BLaER1 (cell line): ENCODE data around the gene GPC6.

ENCODE experiments used
- H3K27ac ChIP-seq: shearing (Covaris generic); formaldehyde crosslinking; 2 replicates; pipeline ENCODE4 v1.8.1; 2022
- H3K27me3 ChIP-seq: shearing (Covaris generic); formaldehyde crosslinking; 2 replicates; pipeline ENCODE4 v1.8.1; 2022
- H3K36me3 ChIP-seq: shearing (Covaris generic); formaldehyde crosslinking; 2 replicates; pipeline ENCODE4 v1.8.1; 2022
- H3K4me1 ChIP-seq: shearing (Covaris generic); formaldehyde crosslinking; 2 replicates; pipeline ENCODE4 v1.8.1; 2022
- H3K4me2 ChIP-seq: shearing (Covaris generic); formaldehyde crosslinking; 2 replicates; pipeline ENCODE4 v1.8.1; 2022
- H3K4me3 ChIP-seq: shearing (Covaris generic); formaldehyde crosslinking; 2 replicates; pipeline ENCODE4 v1.8.1; 2022
- H3K9ac ChIP-seq: shearing (Covaris generic); formaldehyde crosslinking; 2 replicates; pipeline ENCODE4 v1.8.1; 2022
- H3K9me3 ChIP-seq: shearing (Covaris generic); formaldehyde crosslinking; 2 replicates; pipeline ENCODE4 v1.8.1; 2022
- H4K20me1 ChIP-seq: shearing (Covaris generic); formaldehyde crosslinking; 2 replicates; pipeline ENCODE4 v1.8.1; 2022
- Cebpa-rat ChIP-seq: shearing (Covaris generic); IDR thresholded peaks from 2 replicates; pipeline ENCODE4 v1.8.1; 2022

GPC6 gene

DNA sequence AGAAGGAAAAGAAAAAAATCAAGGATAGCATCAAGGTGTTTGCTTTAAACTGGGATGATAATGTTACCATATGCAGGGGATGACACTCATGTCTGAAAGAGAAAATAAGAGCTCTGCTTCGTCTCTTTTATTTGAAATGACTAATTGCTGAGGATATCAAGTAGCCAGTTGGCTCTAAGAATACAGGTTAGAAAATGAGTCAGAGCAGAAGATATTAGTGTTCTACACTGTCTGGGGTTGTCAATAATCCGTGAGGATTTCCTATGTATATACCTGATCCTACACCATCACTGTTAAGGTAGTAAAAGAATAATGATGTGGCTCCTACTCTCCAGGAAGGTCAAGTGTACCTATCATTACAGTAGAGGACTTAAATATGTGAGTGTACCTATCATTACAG is 562.5 kb downstream of the GPC6 start:
- no peaks in the 10 kb centered on the region for H3K9me3 ChIP-seq
- no peaks in the 10 kb centered on the region for H3K27me3 ChIP-seq
- no peak for TF ChIP-seq Cebpa-rat
- no peak overlapping the region for H3K27ac ChIP-seq
- H3K36me3 ChIP-seq, result no peaks in the 10 kb centered on the region
- H3K4me1 ChIP-seq, result no peaks in the 10 kb centered on the region
- H3K9ac ChIP-seq, result no peak overlapping the region
- no peak overlapping the region for H3K4me2 ChIP-seq
- H4K20me1 ChIP-seq, result no peaks in the 10 kb centered on the region
- no peak overlapping the region for H3K4me3 ChIP-seq

DNA sequence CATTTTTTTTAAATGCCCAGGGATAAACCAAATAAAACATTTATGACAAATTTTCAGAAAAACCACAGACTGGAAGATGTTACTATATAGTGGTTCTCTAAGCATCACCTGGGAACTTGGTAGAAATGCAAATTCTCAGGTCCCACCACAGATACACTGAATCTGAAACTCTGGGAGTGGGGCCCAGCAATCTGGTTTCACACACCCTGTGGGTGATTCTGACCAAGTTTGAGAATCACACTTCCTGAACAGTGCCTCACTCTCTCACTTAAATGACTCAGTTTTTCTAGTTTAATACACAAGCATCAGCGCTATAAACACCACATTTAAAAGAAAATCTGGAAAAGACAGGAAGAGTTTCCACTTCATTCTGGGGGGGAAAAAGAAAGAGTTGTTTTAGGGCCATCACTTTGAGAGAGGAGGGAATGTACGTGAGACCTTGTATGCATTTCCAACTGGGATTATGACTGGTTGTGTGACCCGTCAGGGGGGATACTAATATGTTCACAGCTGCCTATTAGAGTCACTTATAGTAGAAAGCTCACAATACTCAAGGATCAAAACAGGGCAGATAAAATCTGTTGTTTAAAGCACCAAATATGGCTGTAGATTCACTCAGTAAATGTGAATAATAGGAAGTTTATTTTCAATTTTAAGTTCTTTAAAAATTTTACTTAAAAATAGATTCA is 567.7 kb downstream of the GPC6 start:
- Histone ChIP-seq H3K36me3 (no peaks in the 10 kb centered on the region), H3K4me1 (no peaks in the 10 kb centered on the region), H3K27me3 (no peaks in the 10 kb centered on the region), H3K4me3 (no peak overlapping the region), H4K20me1 (no peaks in the 10 kb centered on the region), H3K27ac (no peak overlapping the region), H3K9ac (no peak overlapping the region), H3K4me2 (no peak overlapping the region), H3K9me3 (no peaks in the 10 kb centered on the region)
- no peak for TF ChIP-seq Cebpa-rat

DNA sequence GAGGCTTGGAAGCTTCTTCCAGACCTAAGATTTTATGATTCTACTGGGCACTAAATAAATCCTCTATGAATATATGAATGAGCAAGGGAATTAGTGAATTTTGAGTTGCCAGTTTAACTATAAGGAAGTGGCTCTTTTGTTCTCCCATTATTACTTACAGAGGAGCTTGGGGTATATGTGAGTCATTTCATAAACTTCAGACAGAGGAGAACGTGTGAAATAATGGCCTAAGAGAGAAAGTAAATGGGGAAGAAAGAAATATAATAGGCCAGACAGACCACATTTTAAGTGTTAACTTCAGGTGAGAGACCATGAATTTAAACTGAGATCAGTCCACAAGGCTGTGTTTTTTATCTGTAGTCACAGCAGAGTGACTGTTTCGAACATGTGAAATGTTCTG is 570.9 kb downstream of the GPC6 start:
- Histone ChIP-seq H3K4me3 (no peak overlapping the region), H3K27ac (no peak overlapping the region), H3K4me2 (no peak overlapping the region), H3K4me1 (no peaks in the 10 kb centered on the region), H3K9ac (no peak overlapping the region), H3K9me3 (no peaks in the 10 kb centered on the region), H4K20me1 (no peaks in the 10 kb centered on the region), H3K27me3 (no peaks in the 10 kb centered on the region), H3K36me3 (no peaks in the 10 kb centered on the region)
- no peak for TF ChIP-seq Cebpa-rat

DNA sequence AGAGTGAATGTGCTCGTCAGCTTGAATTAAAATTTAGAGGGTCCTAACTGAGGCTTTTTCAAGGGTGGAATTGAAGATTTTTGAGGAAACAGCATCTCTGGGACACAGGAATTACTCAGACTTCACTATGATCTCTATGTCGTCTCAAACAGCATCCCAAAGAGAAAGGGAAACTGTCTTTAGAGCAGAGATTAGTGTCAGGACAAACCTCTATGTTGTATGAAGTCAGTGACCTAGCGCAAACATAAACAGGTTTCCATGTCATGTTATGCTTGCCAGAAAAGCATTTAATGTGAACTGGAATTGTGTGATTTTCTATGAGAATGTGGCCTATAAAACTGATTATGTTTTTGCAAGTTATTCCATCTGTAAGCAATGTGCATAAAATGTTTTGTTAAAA is 573.7 kb downstream of the GPC6 start:
- no peak for TF ChIP-seq Cebpa-rat
- no peak overlapping the region for H3K4me3 ChIP-seq
- no peak overlapping the region for H3K9ac ChIP-seq
- no peaks in the 10 kb centered on the region for H3K27me3 ChIP-seq
- no peaks in the 10 kb centered on the region for H3K36me3 ChIP-seq
- no peak overlapping the region for H3K4me2 ChIP-seq
- H3K9me3 ChIP-seq, result no peaks in the 10 kb centered on the region
- H3K27ac ChIP-seq, result no peak overlapping the region
- no peaks in the 10 kb centered on the region for H3K4me1 ChIP-seq
- H4K20me1 ChIP-seq, result no peaks in the 10 kb centered on the region

DNA sequence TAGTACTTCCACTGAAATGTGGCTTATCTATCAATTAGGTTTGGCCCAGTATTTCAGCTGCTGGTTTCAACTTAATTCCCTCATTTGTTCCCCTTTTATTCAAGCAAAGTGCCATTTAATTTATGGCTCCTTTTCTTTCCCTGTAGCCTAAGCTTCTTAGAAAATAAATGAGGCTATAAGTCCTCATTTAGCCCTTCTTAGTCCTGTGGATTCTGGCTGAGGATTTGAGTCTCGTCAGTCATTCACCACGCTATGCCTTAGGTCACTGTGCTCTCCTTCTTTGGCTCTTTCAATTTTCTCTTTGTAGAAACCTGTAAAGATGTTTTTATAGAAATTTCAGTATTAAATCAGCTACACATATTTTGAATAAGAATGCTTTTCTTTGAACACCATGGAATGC is 579.1 kb downstream of the GPC6 start:
- no peak overlapping the region for H3K27ac ChIP-seq
- no peaks in the 10 kb centered on the region for H4K20me1 ChIP-seq
- no peak overlapping the region for H3K4me3 ChIP-seq
- H3K27me3 ChIP-seq, result no peaks in the 10 kb centered on the region
- H3K9me3 ChIP-seq, result no peaks in the 10 kb centered on the region
- H3K4me1 ChIP-seq, result no peaks in the 10 kb centered on the region
- H3K9ac ChIP-seq, result no peak overlapping the region
- TF ChIP-seq Cebpa-rat, result no peak
- no peak overlapping the region for H3K4me2 ChIP-seq
- H3K36me3 ChIP-seq, result no peaks in the 10 kb centered on the region

DNA sequence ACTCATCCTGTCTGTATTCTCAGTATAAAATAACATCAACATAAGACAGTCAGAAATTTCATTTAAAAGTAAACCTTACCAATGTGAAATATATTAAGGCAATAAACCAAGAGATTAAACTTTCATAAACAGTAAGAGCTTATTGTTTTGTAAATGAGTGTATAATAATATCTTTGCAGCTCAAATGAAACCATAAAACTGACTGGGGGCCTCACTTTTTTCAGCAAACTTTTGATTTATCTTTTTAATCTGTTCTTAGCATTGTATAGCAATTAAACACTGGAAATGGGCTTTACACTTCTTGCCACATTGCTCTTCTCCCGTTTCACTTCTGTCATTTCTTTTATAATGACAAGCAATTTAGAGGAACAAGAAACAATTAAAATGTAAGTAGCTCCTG is 580.3 kb downstream of the GPC6 start:
- Histone ChIP-seq H3K27me3 (no peaks in the 10 kb centered on the region), H4K20me1 (no peaks in the 10 kb centered on the region), H3K4me1 (no peaks in the 10 kb centered on the region), H3K4me2 (no peak overlapping the region), H3K4me3 (no peak overlapping the region), H3K27ac (no peak overlapping the region), H3K9ac (no peak overlapping the region), H3K36me3 (no peaks in the 10 kb centered on the region), H3K9me3 (no peaks in the 10 kb centered on the region)
- TF ChIP-seq Cebpa-rat, result no peak

DNA sequence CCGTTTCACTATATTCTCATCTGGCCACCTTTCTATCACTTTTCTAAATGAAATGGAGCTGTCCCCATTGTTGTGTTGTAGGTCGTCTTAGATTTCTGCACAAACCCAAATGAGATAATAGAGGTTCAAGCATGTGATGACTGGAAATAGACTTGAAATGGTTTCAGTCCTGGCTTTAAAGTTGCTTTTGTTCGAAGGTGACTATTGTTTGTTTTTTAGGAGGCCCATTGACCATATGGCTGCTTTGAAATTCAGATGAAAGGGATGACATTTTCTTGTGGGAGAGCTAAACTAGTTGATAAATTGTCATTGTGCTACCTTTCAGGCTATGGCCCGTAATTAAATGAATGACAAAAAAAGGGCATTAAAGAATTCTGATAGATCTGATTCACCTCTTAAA is 583.7 kb downstream of the GPC6 start:
- Histone ChIP-seq H3K4me1 (no peaks in the 10 kb centered on the region), H4K20me1 (no peaks in the 10 kb centered on the region), H3K9ac (no peak overlapping the region), H3K4me2 (no peak overlapping the region), H3K9me3 (no peaks in the 10 kb centered on the region), H3K36me3 (no peaks in the 10 kb centered on the region), H3K4me3 (no peak overlapping the region), H3K27ac (no peak overlapping the region), H3K27me3 (no peaks in the 10 kb centered on the region)
- TF ChIP-seq Cebpa-rat, result no peak

DNA sequence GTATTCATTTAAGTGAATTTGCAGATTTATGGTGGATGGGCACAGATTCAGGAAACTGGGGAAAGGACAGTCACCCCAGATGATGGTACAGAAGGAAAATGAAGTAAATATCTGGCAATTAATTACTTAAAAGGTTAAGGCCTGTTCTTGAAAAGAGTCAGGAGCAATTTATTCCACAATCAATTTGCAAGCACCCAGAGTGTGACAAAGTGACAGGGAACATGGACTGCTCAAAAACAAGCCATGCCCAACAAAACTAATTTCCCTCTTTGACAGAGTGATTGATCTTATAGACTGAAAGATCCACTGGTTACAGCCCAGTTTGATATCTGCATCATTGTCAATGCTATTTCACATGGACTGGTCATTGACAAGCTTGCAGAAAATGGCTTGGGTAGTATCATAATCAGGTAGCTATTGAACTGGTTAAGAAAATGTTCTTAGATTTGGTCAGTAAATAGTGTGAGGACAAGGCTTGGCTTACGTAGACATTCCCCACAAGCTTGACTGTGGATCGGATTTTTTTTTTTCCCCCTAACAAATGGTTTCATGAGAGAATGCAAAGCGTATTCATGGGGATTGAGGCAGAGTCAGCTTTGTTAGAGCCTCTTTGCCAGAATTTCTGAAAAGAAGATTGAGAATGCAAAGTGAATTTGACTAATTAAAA is 584.6 kb downstream of the GPC6 start:
- no peak overlapping the region for H3K27ac ChIP-seq
- no peak overlapping the region for H3K4me2 ChIP-seq
- H3K27me3 ChIP-seq, result no peaks in the 10 kb centered on the region
- H3K4me1 ChIP-seq, result no peaks in the 10 kb centered on the region
- no peaks in the 10 kb centered on the region for H4K20me1 ChIP-seq
- no peaks in the 10 kb centered on the region for H3K36me3 ChIP-seq
- no peaks in the 10 kb centered on the region for H3K9me3 ChIP-seq
- H3K4me3 ChIP-seq, result no peak overlapping the region
- H3K9ac ChIP-seq, result no peak overlapping the region
- no peak for TF ChIP-seq Cebpa-rat

DNA sequence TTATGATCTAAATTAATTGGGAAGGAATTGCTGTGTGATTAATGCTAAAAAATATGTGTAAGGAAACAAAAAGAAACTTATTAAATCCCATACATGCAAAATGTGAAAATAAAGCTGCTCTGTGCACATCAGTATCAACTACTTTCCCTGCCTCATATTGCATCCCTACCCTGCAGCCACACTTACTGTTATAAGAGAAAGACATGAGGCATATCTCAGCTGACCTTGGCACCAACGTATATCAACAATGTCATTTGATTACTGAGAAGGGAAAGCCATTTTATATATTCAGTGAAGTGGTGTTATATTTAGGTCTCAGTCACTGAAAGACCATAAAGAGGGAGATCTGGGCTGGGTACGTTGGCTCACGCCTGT is 585.1 kb downstream of the GPC6 start:
- H3K27me3 ChIP-seq, result no peaks in the 10 kb centered on the region
- no peak overlapping the region for H3K9ac ChIP-seq
- H3K4me3 ChIP-seq, result no peak overlapping the region
- H4K20me1 ChIP-seq, result no peaks in the 10 kb centered on the region
- TF ChIP-seq Cebpa-rat, result no peak
- H3K27ac ChIP-seq, result no peak overlapping the region
- H3K9me3 ChIP-seq, result no peaks in the 10 kb centered on the region
- H3K4me2 ChIP-seq, result no peak overlapping the region
- H3K36me3 ChIP-seq, result no peaks in the 10 kb centered on the region
- no peaks in the 10 kb centered on the region for H3K4me1 ChIP-seq

DNA sequence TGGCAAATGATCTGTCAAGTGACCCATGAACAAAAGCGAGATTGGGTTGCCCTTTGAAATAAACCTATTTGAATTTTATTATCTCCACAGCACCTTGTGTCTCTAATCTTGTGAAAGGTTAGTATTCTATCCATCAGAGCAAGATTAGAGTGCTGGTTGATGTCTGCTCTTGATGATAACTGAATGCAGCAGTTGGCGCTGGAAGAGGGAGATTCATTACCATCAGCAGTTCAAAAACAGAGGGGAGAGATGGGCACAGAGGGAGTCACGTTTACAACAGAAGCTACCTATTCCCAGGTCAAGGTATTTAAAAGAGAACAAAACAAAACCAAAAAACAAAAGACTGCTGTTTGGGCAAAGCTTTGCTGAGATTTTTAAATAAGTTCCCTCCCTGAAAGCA is 588.1 kb downstream of the GPC6 start:
- Histone ChIP-seq H3K27ac (no peak overlapping the region), H3K4me2 (no peak overlapping the region), H3K9ac (no peak overlapping the region), H3K36me3 (no peaks in the 10 kb centered on the region), H3K4me3 (no peak overlapping the region), H3K9me3 (no peaks in the 10 kb centered on the region), H3K4me1 (no peaks in the 10 kb centered on the region), H3K27me3 (no peaks in the 10 kb centered on the region), H4K20me1 (no peaks in the 10 kb centered on the region)
- no peak for TF ChIP-seq Cebpa-rat
